CD4-positive, alpha-beta T cell (primary cell): ENCODE measurements around the gene CFAP61. TPM values are rescaled to one million over a fixed set of nuclear protein-coding genes. Genes with fewer than 3 reads are reported as not detected.

ENCODE experiments used
- ATAC-seq: fragments of 200-7000 bp; cut with Tn5 transposase; one replicate; pipeline ENCODE4 v1.10.0; 2022; ENCODE audit warnings: mild to moderate bottlenecking; ENCODE audit not compliant: poor library complexity
- CTCF ChIA-PET: fragments of 350-600 bp; sonication (Branson Sonifier 250); formaldehyde crosslinking; loops from one replicate; lab custom pipeline; 2021; ENCODE audit warnings: antibody characterized with exemption, inconsistent platforms; lab: Charles Lee
- POLR2A ChIA-PET: fragments of 350-600 bp; sonication (Branson Sonifier 250); formaldehyde crosslinking; loops from one replicate; lab custom pipeline; 2021; ENCODE audit warnings: antibody characterized with exemption, inconsistent platforms; lab: Charles Lee
- DNase-seq, 14 experiments: peaks; one replicate each; pipeline ENCODE4 v3.0.0-alpha.2; 2013 to 2020; ENCODE audit warnings: mixed read lengths in 2 of 14
- H3K27ac ChIP-seq, 2 donors: one replicate each; pipeline versions ENCODE4 v1.5.1 to v1.7.0; 2013; ENCODE audit warnings: low read length in 2 of 2, low read depth in 1 of 2, mild to moderate bottlenecking in 1 of 2
- H3K27me3 ChIP-seq, 2 experiments: 1 replicate in 1 of 2; 2 replicates in 1 of 2; pipeline versions ENCODE4 v1.6.1 to v1.7.0; 2013; ENCODE audit warnings: low read length in 2 of 2, control low read depth in 1 of 2, mild to moderate bottlenecking in 1 of 2, moderate library complexity in 1 of 2; ENCODE audit not compliant: insufficient read depth in 2 of 2, control insufficient read depth in 1 of 2
- H3K36me3 ChIP-seq: one replicate; pipeline ENCODE4 v1.6.1; 2013; ENCODE audit warnings: low read length, control low read depth; ENCODE audit not compliant: insufficient read depth
- H3K4me1 ChIP-seq: one replicate; pipeline ENCODE4 v1.6.1; 2013; ENCODE audit warnings: low read length, control low read depth; ENCODE audit not compliant: insufficient read depth
- H3K4me3 ChIP-seq: one replicate; pipeline ENCODE4 v1.5.1; 2013; ENCODE audit warnings: mild to moderate bottlenecking, low read length, moderate library complexity
- H3K9me3 ChIP-seq, 2 experiments: 1 replicate in 1 of 2; 2 replicates in 1 of 2; pipeline versions ENCODE4 v1.6.1 to v1.7.0; 2013; ENCODE audit warnings: low read length in 2 of 2, mild to moderate bottlenecking in 2 of 2, control low read depth in 1 of 2, moderate library complexity in 1 of 2; ENCODE audit not compliant: control insufficient read depth in 1 of 2, insufficient read depth in 1 of 2
- H3K27ac Mint-ChIP-seq: one replicate; pipeline ENCODE4 v1.8.0; 2020; ENCODE audit warnings: mixed read lengths
- H3K27me3 Mint-ChIP-seq: one replicate; pipeline ENCODE4 v1.8.0; 2021; ENCODE audit warnings: mixed read lengths
- H3K36me3 Mint-ChIP-seq: one replicate; pipeline ENCODE4 v1.8.0; 2021; ENCODE audit warnings: low read depth, mixed read lengths
- H3K4me1 Mint-ChIP-seq: one replicate; pipeline ENCODE4 v1.8.0; 2021; ENCODE audit warnings: low read depth, mixed read lengths
- H3K4me3 Mint-ChIP-seq: one replicate; pipeline ENCODE4 v1.8.0; 2020; ENCODE audit warnings: mild to moderate bottlenecking, mixed read lengths
- H3K9me3 Mint-ChIP-seq: one replicate; pipeline ENCODE4 v1.8.0; 2020; ENCODE audit warnings: mixed read lengths
- CTCF ChIP-seq: fragments of 200-600 bp; IDR thresholded peaks from one replicate; pipeline ENCODE4 v1.8.0; 2022; ENCODE audit warnings: antibody characterized with exemption, mild to moderate bottlenecking
- intact Hi-C, 2 experiments: fragments of 100-400 bp; cut with DNase I in 1 of 2; cut with micrococcal nuclease in 1 of 2; formaldehyde crosslinking; loops; one replicate each; pipeline versions ENCODE4 v1.15.1 to v1.9.0; 2023 to 2025; cut with DNase I, micrococcal nuclease
- total RNA-seq, 174 experiments: library from RNA in 2 of 174; stranded (reverse) in 2 of 174; gene quantifications; one replicate each; pipeline ENCODE4 v1.2.3 and lab custom pipeline; 2021 to 2026

Gene CFAP61
- total RNA-seq, 2 experiments from 2014 or later = not detected

- Histone ChIP-seq H3K27ac (no peak overlapping the region), H3K4me3 (no peak overlapping the region), H3K36me3 (no peaks in the 10 kb centered on the region), H3K27me3 (peaks cover 34 to 62% of the 10 kb centered on the region in 2 experiments), H3K4me1 (peaks cover 9% of the 10 kb centered on the region), H3K9me3 (peaks cover 0 to 9% of the 10 kb centered on the region in 2 experiments)
- intact Hi-C loops = loop anchor here in 1 of 2 experiments (5.0 kb wide), 1 partner anchor 202 kb away; no protein-coding TSS in a partner anchor
- POLR2A ChIA-PET = no interaction called here
- CTCF ChIA-PET = no interaction called here
- Mint-ChIP-seq H3K36me3 (no peaks in the 10 kb centered on the region), H3K4me1 (peaks cover 18% of the 10 kb centered on the region), H3K27me3 (peaks cover 64% of the 10 kb centered on the region), H3K27ac (no peak overlapping the region), H3K4me3 (no peak overlapping the region), H3K9me3 (no peaks in the 10 kb centered on the region)
- no peak for TF ChIP-seq CTCF
- DNase-seq = no peak
- no peak for ATAC-seq
These were observed 312.5 kb downstream of the CFAP61 start for GRCh38 chr20:20364593-20365479.

- Histone ChIP-seq H3K4me1 (peaks cover 3% of the 10 kb centered on the region), H3K27me3 (peaks cover 36 to 66% of the 10 kb centered on the region in 2 experiments), H3K4me3 (no peak overlapping the region), H3K36me3 (no peaks in the 10 kb centered on the region), H3K27ac (no peak overlapping the region), H3K9me3 (peaks cover 0 to 9% of the 10 kb centered on the region in 2 experiments)
- H3K4me3 Mint-ChIP-seq = no peak overlapping the region
- no peaks in the 10 kb centered on the region for H3K36me3 Mint-ChIP-seq
- intact Hi-C loops = no loop called here
- no peak for TF ChIP-seq CTCF
- ChIA-PET POLR2A (no interaction called here), CTCF (no interaction called here)
- peaks cover 64% of the 10 kb centered on the region for H3K27me3 Mint-ChIP-seq
- no peak for DNase-seq
- ATAC-seq = no peak
- peaks cover 16% of the 10 kb centered on the region for H3K4me1 Mint-ChIP-seq
- H3K27ac Mint-ChIP-seq = no peak overlapping the region
- H3K9me3 Mint-ChIP-seq = no peaks in the 10 kb centered on the region
These were observed 313.3 kb downstream of the CFAP61 start for GRCh38 chr20:20365480-20366161.

GRCh38 chr20:20366551-20366875 is 314.2 kb downstream of the CFAP61 start:
- ChIA-PET POLR2A (no interaction called here), CTCF (no interaction called here)
- TF ChIP-seq CTCF = no peak
- no peak overlapping the region for H3K4me3 ChIP-seq
- Mint-ChIP-seq H3K9me3 (no peaks in the 10 kb centered on the region), H3K4me3 (no peak overlapping the region), H3K27me3 (peaks cover 64% of the 10 kb centered on the region), H3K36me3 (no peaks in the 10 kb centered on the region), H3K4me1 (peaks cover 12% of the 10 kb centered on the region), H3K27ac (no peak overlapping the region)
- DNase-seq (no peak), ATAC-seq (no peak)
- H3K36me3 ChIP-seq = no peaks in the 10 kb centered on the region
- peaks cover 0 to 9% of the 10 kb centered on the region in 2 experiments for H3K9me3 ChIP-seq
- peaks cover 3% of the 10 kb centered on the region for H3K4me1 ChIP-seq
- H3K27ac ChIP-seq = no peak overlapping the region
- peaks cover 34 to 66% of the 10 kb centered on the region in 2 experiments for H3K27me3 ChIP-seq
- intact Hi-C loops = no loop called here
